Fibroblast of pulmonary artery (primary cell): ENCODE measurements around the gene CYS1.
"Not testable (repeated sequence)": the region's sequence is repeated elsewhere in the genome, so short reads cannot be mapped to it uniquely, and the experiment has no call there.

Experiments
- DNase-seq: peaks from one replicate; pipeline ENCODE4 v3.0.0-alpha.2; 2010; ENCODE audit warnings: low read depth
- H3K4me3 ChIP-seq: replicated peaks from 2 replicates; pipeline ENCODE4 v1.5.1; 2011; ENCODE audit warnings: low read depth, mild to moderate bottlenecking, control low read depth, low read length, moderate library complexity
- TF ChIP-seq, protein P1 (sequence below): IDR thresholded peaks from 2 replicates; pipeline ENCODE4 v1.5.1; 2011; ENCODE audit warnings: mild to moderate bottlenecking, control low read depth, low read length, inconsistent platforms; ENCODE audit errors: missing control alignments

Gene CYS1

DNA sequence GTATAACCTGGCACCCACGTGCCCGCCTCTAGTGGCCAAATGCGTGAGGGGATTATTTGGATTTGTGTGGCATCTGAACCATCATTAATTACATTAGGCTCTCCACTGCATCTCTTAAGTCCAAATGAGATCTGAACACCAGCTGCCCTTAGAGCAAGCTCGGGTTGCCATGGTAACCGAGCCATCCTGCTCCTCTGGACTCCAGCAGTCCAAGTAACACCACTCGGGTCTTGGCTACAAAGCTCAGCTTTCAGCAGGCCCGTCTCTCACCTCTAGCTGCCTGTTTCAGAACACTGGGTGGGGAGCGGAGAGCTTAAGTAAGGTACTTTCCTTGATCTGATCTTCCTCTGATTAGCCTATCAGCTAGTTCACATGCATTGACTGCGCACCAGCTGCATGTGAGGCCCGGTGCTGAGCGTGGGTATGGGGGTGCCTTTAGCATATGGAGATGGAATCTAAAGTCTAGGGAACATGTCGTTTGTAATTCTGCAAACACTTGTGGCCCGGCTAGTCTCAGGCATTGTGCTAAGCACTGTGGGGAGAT, 14.1 kb upstream of the CYS1 start:
- TF ChIP-seq, protein P1, sequence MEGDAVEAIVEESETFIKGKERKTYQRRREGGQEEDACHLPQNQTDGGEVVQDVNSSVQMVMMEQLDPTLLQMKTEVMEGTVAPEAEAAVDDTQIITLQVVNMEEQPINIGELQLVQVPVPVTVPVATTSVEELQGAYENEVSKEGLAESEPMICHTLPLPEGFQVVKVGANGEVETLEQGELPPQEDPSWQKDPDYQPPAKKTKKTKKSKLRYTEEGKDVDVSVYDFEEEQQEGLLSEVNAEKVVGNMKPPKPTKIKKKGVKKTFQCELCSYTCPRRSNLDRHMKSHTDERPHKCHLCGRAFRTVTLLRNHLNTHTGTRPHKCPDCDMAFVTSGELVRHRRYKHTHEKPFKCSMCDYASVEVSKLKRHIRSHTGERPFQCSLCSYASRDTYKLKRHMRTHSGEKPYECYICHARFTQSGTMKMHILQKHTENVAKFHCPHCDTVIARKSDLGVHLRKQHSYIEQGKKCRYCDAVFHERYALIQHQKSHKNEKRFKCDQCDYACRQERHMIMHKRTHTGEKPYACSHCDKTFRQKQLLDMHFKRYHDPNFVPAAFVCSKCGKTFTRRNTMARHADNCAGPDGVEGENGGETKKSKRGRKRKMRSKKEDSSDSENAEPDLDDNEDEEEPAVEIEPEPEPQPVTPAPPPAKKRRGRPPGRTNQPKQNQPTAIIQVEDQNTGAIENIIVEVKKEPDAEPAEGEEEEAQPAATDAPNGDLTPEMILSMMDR, result no peak
- no peak overlapping the region for H3K4me3 ChIP-seq
- no peak for DNase-seq

DNA sequence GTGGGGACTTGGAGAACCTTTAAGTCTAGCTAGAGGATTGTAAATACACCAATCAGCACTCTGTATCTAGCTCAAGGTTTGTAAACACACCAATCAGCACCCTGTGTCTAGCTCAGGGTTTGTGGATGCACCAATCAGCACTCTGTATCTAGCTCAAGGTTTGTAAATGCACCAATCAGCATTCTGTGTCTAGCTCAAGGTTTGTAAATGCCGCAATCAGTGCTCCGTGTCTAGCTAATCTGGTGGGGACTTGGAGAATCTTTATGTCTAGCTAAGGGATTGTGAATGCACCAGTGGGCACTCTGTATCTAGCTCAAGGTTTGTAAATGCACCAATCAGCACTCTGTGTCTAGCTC, 11.7 kb upstream of the CYS1 start:
- DNase-seq, H3K4me3 ChIP-seq: not testable (repeated sequence)

DNA sequence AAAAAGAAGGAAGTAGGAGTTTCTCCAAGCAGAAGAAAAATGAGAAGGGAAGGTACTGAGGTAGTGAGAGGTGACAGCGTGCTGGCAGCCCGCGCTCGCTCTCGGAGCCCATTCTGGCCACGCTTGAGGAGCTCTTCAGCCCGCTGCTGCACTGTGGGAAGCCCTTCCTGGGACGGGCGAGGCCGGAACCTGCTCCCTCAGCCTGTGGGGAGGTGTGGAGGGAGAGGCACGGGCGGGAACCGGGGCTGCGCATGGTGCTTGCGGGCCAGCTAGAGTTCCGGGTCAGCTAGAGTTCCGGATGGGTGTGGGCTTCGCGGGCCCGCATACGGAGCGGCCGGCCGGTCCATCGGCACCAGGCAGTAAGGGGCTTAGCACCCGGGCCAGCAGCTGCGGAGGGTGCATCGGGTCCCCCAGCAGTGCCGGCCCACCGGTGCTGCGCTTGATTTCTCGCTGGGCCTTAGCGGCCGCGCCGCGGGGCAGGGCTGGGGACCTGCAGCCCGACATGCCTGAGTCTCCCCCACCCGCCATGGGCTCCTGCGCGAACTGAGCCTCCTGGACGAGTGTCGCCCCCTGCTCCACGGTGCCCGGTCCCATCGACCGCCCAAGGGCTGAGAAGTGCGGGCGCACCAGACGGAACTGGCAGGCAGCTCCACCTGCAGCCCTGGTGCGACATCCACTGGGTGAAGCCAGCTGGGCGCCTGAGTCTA, 11.1 kb upstream of the CYS1 start:
- H3K4me3 ChIP-seq, result no peak overlapping the region
- DNase-seq, result no peak
- TF ChIP-seq, protein P1, result no peak

DNA sequence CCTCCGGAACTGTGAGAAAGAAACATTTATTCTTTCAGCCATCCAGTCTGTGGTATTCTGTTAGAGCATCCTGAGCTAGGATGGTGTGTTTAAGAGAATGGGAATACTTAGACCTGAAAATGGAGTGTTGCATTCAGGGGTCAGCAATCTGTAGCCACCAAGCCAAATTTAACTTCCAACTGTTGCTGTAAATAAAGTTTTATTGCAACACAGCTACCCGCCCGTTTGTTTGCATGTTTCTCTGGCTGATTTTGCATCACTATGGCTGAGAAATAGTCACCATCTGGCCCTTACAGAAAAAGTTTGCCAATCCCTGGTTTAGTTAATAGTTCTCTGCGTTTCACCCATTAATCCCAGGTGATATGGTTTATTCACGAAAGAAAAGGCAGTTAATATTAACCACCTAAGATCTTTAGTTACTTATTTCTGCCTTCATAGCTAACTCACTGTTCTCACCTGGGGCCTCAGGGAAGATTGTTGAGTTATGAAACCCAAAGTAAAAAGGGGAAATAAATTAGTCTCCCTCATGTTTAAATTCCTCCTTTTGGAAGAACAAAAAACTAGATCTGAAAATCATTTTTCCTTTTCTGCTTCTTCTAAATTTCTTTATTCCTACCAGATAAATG, 9.5 kb upstream of the CYS1 start:
- no peak overlapping the region for H3K4me3 ChIP-seq
- TF ChIP-seq, protein P1, result no peak

DNA sequence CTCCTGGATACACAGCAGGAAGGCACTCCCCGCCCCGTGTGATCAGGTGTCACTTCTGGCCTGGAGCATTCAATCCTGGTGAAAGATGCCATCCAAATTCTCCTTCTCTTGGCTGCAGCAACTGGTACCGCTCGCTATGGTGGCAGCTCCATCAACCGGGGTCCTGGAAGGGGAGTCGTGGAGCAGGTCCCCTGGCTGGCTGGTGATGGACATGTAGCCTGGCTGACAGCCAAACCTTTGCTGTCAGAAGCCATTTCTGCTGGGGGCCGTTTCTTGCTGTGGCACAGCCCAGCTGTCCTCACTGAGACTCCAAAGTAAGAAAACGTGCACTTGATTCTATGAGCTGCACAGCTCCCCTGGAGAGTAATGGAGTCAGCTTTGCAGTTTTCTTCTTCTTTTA, 7.1 kb upstream of the CYS1 start:
- TF ChIP-seq, protein P1, result no peak
- no peak overlapping the region for H3K4me3 ChIP-seq
- DNase-seq, result no peak

More for the DNA sequence above, 9.5 kb upstream of the CYS1 start:
- no peak for DNase-seq

DNA sequence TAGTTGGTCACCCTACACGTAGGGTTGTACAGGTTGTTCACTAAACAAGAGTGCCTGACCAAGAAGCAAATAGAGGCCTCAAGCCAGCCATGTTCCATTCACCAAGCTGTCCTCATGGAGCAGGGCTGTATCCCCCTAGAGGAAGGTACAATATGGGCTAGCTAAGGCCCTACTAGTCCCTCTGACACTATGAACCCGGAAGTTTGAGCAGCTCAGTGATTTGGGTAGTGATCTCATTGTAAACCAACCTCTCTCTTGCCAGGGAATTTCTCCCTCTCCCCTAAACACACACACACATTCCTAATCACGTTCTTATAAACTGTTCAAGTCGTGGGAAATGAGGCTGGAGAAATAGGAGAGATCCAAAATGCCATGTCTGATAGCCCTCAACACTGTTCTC, 6.7 kb upstream of the CYS1 start:
- no peak for DNase-seq
- H3K4me3 ChIP-seq, result no peak overlapping the region
- TF ChIP-seq, protein P1, result no peak

DNA sequence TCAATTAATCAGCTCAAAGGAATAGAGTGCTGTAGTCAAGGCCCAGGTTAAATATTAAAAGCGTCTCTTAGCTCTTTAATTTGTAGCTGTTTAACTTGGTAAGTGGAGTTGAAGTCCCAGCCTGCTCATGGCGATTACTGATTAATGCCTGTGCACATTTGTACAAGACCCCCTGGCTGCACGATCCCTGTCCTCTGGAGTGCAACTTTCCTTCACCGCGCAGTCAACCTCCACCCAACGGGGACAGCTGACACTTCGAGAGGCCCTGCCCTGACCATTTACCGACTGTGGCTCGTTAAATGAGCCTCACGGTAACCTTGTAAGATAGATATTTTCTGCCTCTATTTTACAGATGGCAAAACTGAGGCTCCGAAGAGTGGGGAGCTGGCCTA, 5.5 kb upstream of the CYS1 start:
- TF ChIP-seq, protein P1, result no peak

More for the DNA sequence above, 5.5 kb upstream of the CYS1 start:
- no peak overlapping the region for H3K4me3 ChIP-seq
- DNase-seq, result no peak
